ENCODE data around the gene RBMXL3.

GRCh38 chrX:115177932-115178331 is 11.3 kb upstream of the RBMXL3 start:
- no peak for TF ChIP-seq CTCF (IDR thresholded peaks at IDR 0.05)
- TF ChIP-seq, protein P1, sequence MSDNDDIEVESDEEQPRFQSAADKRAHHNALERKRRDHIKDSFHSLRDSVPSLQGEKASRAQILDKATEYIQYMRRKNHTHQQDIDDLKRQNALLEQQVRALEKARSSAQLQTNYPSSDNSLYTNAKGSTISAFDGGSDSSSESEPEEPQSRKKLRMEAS (IDR thresholded peaks at IDR 0.05; ENCODE audit: low read depth) = no peak
- no peak for TF ChIP-seq NFIC (IDR thresholded peaks at IDR 0.05; ENCODE audit: borderline replicate concordance)
- no peak for TF ChIP-seq REST (IDR thresholded peaks at IDR 0.05; ENCODE audit: low read depth, low read length)
- TF ChIP-seq, protein P2, sequence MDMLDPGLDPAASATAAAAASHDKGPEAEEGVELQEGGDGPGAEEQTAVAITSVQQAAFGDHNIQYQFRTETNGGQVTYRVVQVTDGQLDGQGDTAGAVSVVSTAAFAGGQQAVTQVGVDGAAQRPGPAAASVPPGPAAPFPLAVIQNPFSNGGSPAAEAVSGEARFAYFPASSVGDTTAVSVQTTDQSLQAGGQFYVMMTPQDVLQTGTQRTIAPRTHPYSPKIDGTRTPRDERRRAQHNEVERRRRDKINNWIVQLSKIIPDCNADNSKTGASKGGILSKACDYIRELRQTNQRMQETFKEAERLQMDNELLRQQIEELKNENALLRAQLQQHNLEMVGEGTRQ (IDR thresholded peaks at IDR 0.05; ENCODE audit: borderline replicate concordance, low read depth, low read length) = no peak

Data from SK-N-SH (cell line).